ENCODE results near the gene CCDC9B.

Gene CCDC9B

GRCh38 chr15:40286794-40287193 lies 53.9 kb downstream of the CCDC9B start:
- DNase-seq, result no peak

- DNase-seq, result no peak
These were observed 54.6 kb downstream of the CCDC9B start for GRCh38 chr15:40286061-40286532.

GRCh38 chr15:40285554-40286011 lies 55.2 kb downstream of the CCDC9B start:
- DNase-seq, result no peak

GRCh38 chr15:40285151-40285550 lies 55.6 kb downstream of the CCDC9B start:
- DNase-seq, result no peak

- no peak for DNase-seq
These were observed 57.0 kb downstream of the CCDC9B start for GRCh38 chr15:40283615-40284300.

- DNase-seq, result no peak
These were observed 57.7 kb downstream of the CCDC9B start, which contains the start of gene ANKRD63 for GRCh38 chr15:40282869-40283614. Gene ANKRD63 (minus strand): TSS chr15:40283064. CDS start chr15:40282586, 478 bp downstream.

GRCh38 chr15:40282147-40282868 lies 58.4 kb downstream of the CCDC9B start:
- DNase-seq, result peak; percentile 62

GRCh38 chr15:40281801-40282146 lies 59.0 kb downstream of the CCDC9B start:
- no peak for DNase-seq

Measured in activated CD4-positive, alpha-beta T cell treated with anti-CD3 and anti-CD28 coated beads, Interleukin-2, Interleukin-6, amounts not matched to agents 100 ng/mL and 50 ng/mL, durations not matched to agents 16 hours and 8 hours (primary cell).